Endodermal cell (in vitro differentiated cells): ENCODE results near the gene EMCN. TPM values are rescaled to one million over a fixed set of nuclear protein-coding genes. Genes with fewer than 3 reads are reported as not detected.

Experiments
- DNase-seq: peaks from one replicate; pipeline ENCODE4 v3.0.0-alpha.2; 2017
- H3K27ac ChIP-seq: 2 replicates; pipeline ENCODE4 v1.5.1; 2013; ENCODE audit warnings: mild to moderate bottlenecking, low read depth, low read length, moderate library complexity
- H3K27me3 ChIP-seq: 2 replicates; pipeline ENCODE4 v1.6.1; 2013; ENCODE audit warnings: mild to moderate bottlenecking, low read length, moderate library complexity; ENCODE audit not compliant: insufficient read depth, control insufficient read depth, poor library complexity, severe bottlenecking
- H3K36me3 ChIP-seq: 2 replicates; pipeline ENCODE4 v1.7.0; 2013; ENCODE audit warnings: mild to moderate bottlenecking, low read length, moderate library complexity; ENCODE audit not compliant: control insufficient read depth, insufficient read depth
- H3K4me1 ChIP-seq: one replicate; pipeline ENCODE4 v1.7.0; 2013; ENCODE audit warnings: low read length; ENCODE audit not compliant: control insufficient read depth, insufficient read depth
- H3K4me3 ChIP-seq: 2 replicates; pipeline ENCODE4 v1.5.1; 2013; ENCODE audit warnings: mild to moderate bottlenecking, low read length, moderate library complexity
- H3K9ac ChIP-seq: 2 replicates; pipeline ENCODE4 v1.6.1; 2013; ENCODE audit warnings: mild to moderate bottlenecking, low read length, moderate library complexity; ENCODE audit not compliant: poor library complexity, severe bottlenecking; ENCODE audit errors: extremely low read depth
- H3K9me3 ChIP-seq: 2 replicates; pipeline ENCODE4 v1.6.1; 2013; ENCODE audit warnings: mild to moderate bottlenecking, low read length, moderate library complexity; ENCODE audit not compliant: control insufficient read depth
- H3K27ac Mint-ChIP-seq: 2 replicates; pipeline ENCODE4 v1.8.0; 2020; ENCODE audit warnings: mixed read lengths
- H3K27me3 Mint-ChIP-seq: 2 replicates; pipeline ENCODE4 v1.8.0; 2021; ENCODE audit warnings: mild to moderate bottlenecking, mixed read lengths; ENCODE audit not compliant: insufficient read depth
- H3K36me3 Mint-ChIP-seq: 2 replicates; pipeline ENCODE4 v1.8.0; 2020; ENCODE audit warnings: low read depth, mixed read lengths
- H3K4me1 Mint-ChIP-seq: 2 replicates; pipeline ENCODE4 v1.8.0; 2020; ENCODE audit warnings: mixed read lengths
- H3K4me3 Mint-ChIP-seq: 2 replicates; pipeline ENCODE4 v1.8.0; 2020; ENCODE audit warnings: mild to moderate bottlenecking, moderate library complexity, mixed read lengths
- H3K9me3 Mint-ChIP-seq: 2 replicates; pipeline ENCODE4 v1.8.0; 2020; ENCODE audit warnings: mild to moderate bottlenecking, mixed read lengths
- WGBS, 2 experiments: methylation state at CpG; one replicate each; pipeline versions ENCODE4 v1.1.5 to v1.1.7; 2013; ENCODE audit warnings: missing lambda C conversion rate in 2 of 2, mixed read lengths in 1 of 2; ENCODE audit not compliant: insufficient coverage in 1 of 2, insufficient read length in 1 of 2; 5-methylcytosine and 5-hydroxymethylcytosine counted together
- total RNA-seq, 2 donors: library from RNA; stranded (reverse); fragmentation: NEBNext Ultra II Directional in 1 of 2; extraction: Animal tissue kit (Norgen Biotek cat#: 25700) in 1 of 2; gene quantifications; 2 replicates in 1 of 2; 3 replicates in 1 of 2; pipeline ENCODE4 v1.2.1, GENCODE V29; 2021
- TF ChIP-seq, protein P1 (sequence below): fragments of 200-600 bp; sonication (generic); conservative IDR thresholded peaks from 2 replicates; pipeline ENCODE4 v1.5.0; 2021; ENCODE audit warnings: antibody characterized with exemption, mild to moderate bottlenecking

Gene EMCN
- total RNA-seq, 2 donors from 2014 or later: not detected

DNA sequence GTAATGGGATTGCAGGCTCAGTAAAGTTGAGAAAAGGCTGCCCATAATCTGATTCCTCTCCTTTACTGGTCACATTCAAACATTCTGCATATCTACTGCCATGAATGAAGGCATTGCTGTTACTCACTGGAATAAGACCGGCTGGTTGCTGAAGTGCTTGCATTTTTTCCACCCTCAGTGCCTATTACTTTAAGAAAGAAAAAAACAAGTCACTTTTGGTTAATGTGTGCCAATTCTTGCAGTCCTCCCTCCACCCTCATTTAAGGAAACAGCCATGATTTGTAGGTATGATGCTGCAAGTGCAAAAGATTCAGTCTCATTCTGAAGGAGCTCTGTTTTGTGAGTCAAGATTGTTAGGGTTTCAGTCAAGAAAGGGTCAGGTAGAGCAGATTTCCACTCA, 94.9 kb downstream of the EMCN start:
- no peaks in the 10 kb centered on the region for H3K9me3 ChIP-seq

DNA sequence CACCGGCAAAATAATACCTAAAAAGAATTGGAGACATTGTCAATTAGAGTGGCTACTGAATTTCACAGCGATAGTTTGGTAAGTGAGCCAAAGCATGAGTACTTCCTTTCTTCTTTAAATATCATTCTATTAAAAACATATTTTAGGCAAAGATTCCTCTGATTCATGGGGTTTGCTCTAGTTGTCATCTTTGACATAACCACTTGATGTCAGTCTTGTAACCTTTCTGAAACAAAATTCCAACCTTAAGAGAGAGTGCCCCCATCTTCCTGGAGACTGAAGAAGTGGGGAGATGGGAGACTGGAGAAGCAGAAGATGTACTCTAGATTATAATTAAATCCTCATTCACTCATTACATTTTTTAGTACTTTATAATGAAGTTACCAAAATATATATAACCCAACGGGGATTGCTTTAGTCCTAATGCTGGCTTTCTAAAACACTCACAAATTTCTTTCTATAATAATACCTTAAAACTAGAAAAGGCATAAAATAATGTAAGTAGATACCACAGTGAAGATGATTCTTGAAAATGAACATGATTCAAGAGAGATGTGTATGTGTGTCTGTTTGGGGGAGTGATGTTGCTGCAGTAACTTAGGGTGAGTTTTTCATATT, 96.4 kb downstream of the EMCN start:
- no peak overlapping the region for H3K4me3 ChIP-seq
- WGBS, 2 experiments: 70 to 86% methylated on average over 2 to 3 of the region's 3 CpGs
- H3K9ac ChIP-seq: no peak overlapping the region
- DNase-seq: no peak
- H3K36me3 ChIP-seq: no peaks in the 10 kb centered on the region
- Mint-ChIP-seq H3K27me3 (no peaks in the 10 kb centered on the region), H3K4me3 (no peak overlapping the region), H3K27ac (no peak overlapping the region), H3K36me3 (no peaks in the 10 kb centered on the region), H3K9me3 (no peaks in the 10 kb centered on the region), H3K4me1 (peaks cover 4% of the 10 kb centered on the region)
- no peaks in the 10 kb centered on the region for H3K9me3 ChIP-seq
- no peak overlapping the region for H3K27ac ChIP-seq
- H3K4me1 ChIP-seq: no peaks in the 10 kb centered on the region
- TF ChIP-seq, protein P1, sequence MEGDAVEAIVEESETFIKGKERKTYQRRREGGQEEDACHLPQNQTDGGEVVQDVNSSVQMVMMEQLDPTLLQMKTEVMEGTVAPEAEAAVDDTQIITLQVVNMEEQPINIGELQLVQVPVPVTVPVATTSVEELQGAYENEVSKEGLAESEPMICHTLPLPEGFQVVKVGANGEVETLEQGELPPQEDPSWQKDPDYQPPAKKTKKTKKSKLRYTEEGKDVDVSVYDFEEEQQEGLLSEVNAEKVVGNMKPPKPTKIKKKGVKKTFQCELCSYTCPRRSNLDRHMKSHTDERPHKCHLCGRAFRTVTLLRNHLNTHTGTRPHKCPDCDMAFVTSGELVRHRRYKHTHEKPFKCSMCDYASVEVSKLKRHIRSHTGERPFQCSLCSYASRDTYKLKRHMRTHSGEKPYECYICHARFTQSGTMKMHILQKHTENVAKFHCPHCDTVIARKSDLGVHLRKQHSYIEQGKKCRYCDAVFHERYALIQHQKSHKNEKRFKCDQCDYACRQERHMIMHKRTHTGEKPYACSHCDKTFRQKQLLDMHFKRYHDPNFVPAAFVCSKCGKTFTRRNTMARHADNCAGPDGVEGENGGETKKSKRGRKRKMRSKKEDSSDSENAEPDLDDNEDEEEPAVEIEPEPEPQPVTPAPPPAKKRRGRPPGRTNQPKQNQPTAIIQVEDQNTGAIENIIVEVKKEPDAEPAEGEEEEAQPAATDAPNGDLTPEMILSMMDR: peak; percentile 77
- no peaks in the 10 kb centered on the region for H3K27me3 ChIP-seq

More for the DNA sequence above, 94.9 kb downstream of the EMCN start:
- DNase-seq: no peak
- 86 to 92% methylated on average over 1 of the region's 1 CpG for WGBS, 2 experiments
- no peak overlapping the region for H3K4me3 Mint-ChIP-seq
- no peak overlapping the region for H3K27ac Mint-ChIP-seq
- no peak overlapping the region for H3K9ac ChIP-seq
- TF ChIP-seq, protein P1: no peak
- H3K27me3 Mint-ChIP-seq: no peaks in the 10 kb centered on the region
- no peak overlapping the region for H3K27ac ChIP-seq
- H3K4me3 ChIP-seq: no peak overlapping the region
- H3K4me1 ChIP-seq: no peaks in the 10 kb centered on the region
- no peaks in the 10 kb centered on the region for H3K9me3 Mint-ChIP-seq
- H3K36me3 ChIP-seq: no peaks in the 10 kb centered on the region
- no peaks in the 10 kb centered on the region for H3K36me3 Mint-ChIP-seq
- H3K4me1 Mint-ChIP-seq: peaks cover 4% of the 10 kb centered on the region
- no peaks in the 10 kb centered on the region for H3K27me3 ChIP-seq

DNA sequence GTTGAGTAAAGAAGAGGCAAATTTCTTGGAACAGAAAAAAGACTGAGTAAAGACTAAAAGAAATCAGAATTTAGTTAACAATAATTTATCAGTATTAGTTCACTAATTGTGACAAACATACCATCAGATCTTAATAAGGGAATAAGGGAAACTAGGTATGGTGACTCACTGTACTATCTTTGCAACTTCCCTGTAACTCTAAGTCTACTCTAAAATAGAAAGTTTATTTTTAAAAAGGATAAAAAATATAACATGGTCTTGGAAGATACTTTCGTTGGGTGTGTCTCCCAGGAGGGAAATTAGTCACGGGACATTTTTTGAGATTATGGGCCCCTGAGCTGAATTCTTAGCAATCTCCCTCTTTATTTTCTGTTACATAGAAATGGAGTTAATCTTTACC, 97.3 kb downstream of the EMCN start:
- H3K27ac Mint-ChIP-seq: no peak overlapping the region
- H3K9ac ChIP-seq: no peak overlapping the region
- no peak overlapping the region for H3K27ac ChIP-seq
- TF ChIP-seq, protein P1: no peak
- no peaks in the 10 kb centered on the region for H3K36me3 ChIP-seq
- H3K9me3 ChIP-seq: no peaks in the 10 kb centered on the region
- H3K9me3 Mint-ChIP-seq: no peaks in the 10 kb centered on the region
- H3K36me3 Mint-ChIP-seq: no peaks in the 10 kb centered on the region
- peaks cover 4% of the 10 kb centered on the region for H3K4me1 Mint-ChIP-seq
- 83% methylated on average over 2 of the region's 2 CpGs; no CpG with 5 or more reads in 1 of the 2 experiments for WGBS, 2 experiments
- DNase-seq: no peak
- no peaks in the 10 kb centered on the region for H3K27me3 Mint-ChIP-seq
- H3K4me3 ChIP-seq: no peak overlapping the region
- no peaks in the 10 kb centered on the region for H3K27me3 ChIP-seq
- no peaks in the 10 kb centered on the region for H3K4me1 ChIP-seq
- H3K4me3 Mint-ChIP-seq: no peak overlapping the region
